Measurements from ENCODE around the gene NASP. TPM values are rescaled to one million over a fixed set of nuclear protein-coding genes. Genes with fewer than 3 reads are reported as not detected.

NASP gene
- total RNA-seq, 2 experiments from 2014 or later = 210 to 373 TPM

GRCh38 chr1:45569962-45570581 lies 13.8 kb upstream of the NASP start:
- no peak overlapping the region for H3K4me2 ChIP-seq (ENCODE audit: low read length)
- H3K4me1 ChIP-seq (ENCODE audit: insufficient read depth, low read length, poor library complexity, severe bottlenecking) = no peaks in the 10 kb centered on the region
- H3K27ac ChIP-seq (ENCODE audit: low read depth, low read length, poor library complexity, severe bottlenecking) = no peak overlapping the region
- no peaks in the 10 kb centered on the region for H4K20me1 ChIP-seq (ENCODE audit: insufficient read depth, low read length)
- TF ChIP-seq EZH2phosphoT487 (IDR thresholded peaks at IDR 0.05; ENCODE audit: borderline replicate concordance, low read depth, low read length) = no peak
- TF ChIP-seq CTCF (conservative IDR thresholded peaks at IDR 0.05; ENCODE audit: low read length) = peak; percentile 99
- peaks cover 64% of the 10 kb centered on the region for H3K36me3 ChIP-seq (ENCODE audit: insufficient read depth, low read length)
- H3K9me3 ChIP-seq (ENCODE audit: low read length) = no peaks in the 10 kb centered on the region
- H3K4me3 ChIP-seq (ENCODE audit: low read depth, low read length, poor library complexity, severe bottlenecking) = no peak overlapping the region
- H3K79me2 ChIP-seq (ENCODE audit: insufficient read depth, low read depth, low read length) = no peaks in the 10 kb centered on the region
- no peak overlapping the region for H2AFZ ChIP-seq (ENCODE audit: low read length)
- no peaks in the 10 kb centered on the region for H3K9me2 ChIP-seq (ENCODE audit: insufficient read depth, low read length)
- POLR2A ChIA-PET = interaction anchor here (0.7 to 3.5 kb wide), 6 partner anchors 12 to 70 kb away, joined by 3 to 27 read pairs (median 4); partner anchors contain the start of genes CCDC163, MMACHC and PRDX1
- DNase-seq (ENCODE audit: low spot score) = peak; percentile 77
- CTCF ChIA-PET (ENCODE audit: unreplicated experiment) = interaction anchor here (0.6 to 2.3 kb wide), 6 partner anchors 11 to 654 kb away, joined by 3 to 12 read pairs (median 4); partner anchors contain the start of genes CCDC163 and MMACHC
- intact Hi-C loops (cut with micrococcal nuclease; ENCODE audit: unreplicated experiment) = loop anchor here (1.0 to 2.0 kb wide), 3 partner anchors 58 to 211 kb away; partner anchors contain the start of genes CCDC163 and MMACHC
- no TSS peak for BruUV-seq (replicated peaks)

- Histone ChIP-seq H3K9me2 (ENCODE audit: insufficient read depth, low read length) (no peaks in the 10 kb centered on the region), H3K9me3 (ENCODE audit: low read length) (no peaks in the 10 kb centered on the region), H3K4me2 (ENCODE audit: low read length) (no peak overlapping the region), H2AFZ (ENCODE audit: low read length) (no peak overlapping the region), H3K4me1 (ENCODE audit: insufficient read depth, low read length, poor library complexity, severe bottlenecking) (no peaks in the 10 kb centered on the region), H3K4me3 (ENCODE audit: low read depth, low read length, poor library complexity, severe bottlenecking) (no peak overlapping the region), H3K79me2 (ENCODE audit: insufficient read depth, low read depth, low read length) (no peaks in the 10 kb centered on the region), H3K36me3 (ENCODE audit: insufficient read depth, low read length) (peaks cover 63% of the 10 kb centered on the region), H4K20me1 (ENCODE audit: insufficient read depth, low read length) (no peaks in the 10 kb centered on the region), H3K27ac (ENCODE audit: low read depth, low read length, poor library complexity, severe bottlenecking) (no peak overlapping the region)
- POLR2A ChIA-PET = interaction anchor here (0.7 to 1.1 kb wide), 3 partner anchors 12 to 52 kb away, joined by 3 to 5 read pairs (median 5); partner anchors contain the start of gene PRDX1
- TF ChIP-seq CTCF (conservative IDR thresholded peaks at IDR 0.05; ENCODE audit: low read length) = no peak
- TF ChIP-seq EZH2phosphoT487 (IDR thresholded peaks at IDR 0.05; ENCODE audit: borderline replicate concordance, low read depth, low read length) = no peak
- no TSS peak for BruUV-seq (replicated peaks)
- intact Hi-C loops (cut with micrococcal nuclease; ENCODE audit: unreplicated experiment) = loop anchor here (1.0 to 2.0 kb wide), 3 partner anchors 58 to 211 kb away; partner anchors contain the start of genes CCDC163 and MMACHC
- no peak for DNase-seq (ENCODE audit: low spot score)
- CTCF ChIA-PET (ENCODE audit: unreplicated experiment) = interaction anchor here (0.6 to 2.3 kb wide), 2 partner anchors 70 to 654 kb away, joined by 3 to 12 read pairs; partner anchors contain the start of genes CCDC163 and MMACHC
Measured at GRCh38 chr1:45570631-45571030, 13.2 kb upstream of the NASP start.

Data from OCI-LY7 (cell line).